Fibroblast of lung (primary cell): Measurements from ENCODE around the gene GNPTAB.

ENCODE experiments used
- CTCF ChIP-seq, 2 donors: IDR thresholded peaks in 1 of 2; conservative IDR thresholded peaks in 1 of 2; 1 replicate in 1 of 2; 2 replicates in 1 of 2; pipeline ENCODE4 v1.5.1; 2011 to 2012; ENCODE audit warnings: low read length in 2 of 2, control low read depth in 1 of 2, inconsistent platforms in 1 of 2, low read depth in 1 of 2, mild to moderate bottlenecking in 1 of 2
- EZH2 ChIP-seq: IDR thresholded peaks from 2 replicates; pipeline ENCODE4 v1.5.1; 2012; ENCODE audit warnings: low read length, control low read depth, mild to moderate bottlenecking; ENCODE audit errors: missing control alignments

- no peak for TF ChIP-seq CTCF (conservative IDR thresholded peaks at IDR 0.05 in 1 of 2, IDR thresholded peaks at IDR 0.05 in 1 of 2; ENCODE audit: low read depth in 1 of 2, low read length in 2 of 2)
- TF ChIP-seq EZH2 = no peak
These were observed 1.3 kb upstream of the GNPTAB start for GRCh38 chr12:101832030-101832429.
